ENCODE data around the gene OR9I1. TPM values are rescaled to one million over a fixed set of nuclear protein-coding genes. Genes with fewer than 3 reads are reported as not detected.

The OR9I1 gene
- total RNA-seq, 1 experiment from 2014 or later = not detected

DNA sequence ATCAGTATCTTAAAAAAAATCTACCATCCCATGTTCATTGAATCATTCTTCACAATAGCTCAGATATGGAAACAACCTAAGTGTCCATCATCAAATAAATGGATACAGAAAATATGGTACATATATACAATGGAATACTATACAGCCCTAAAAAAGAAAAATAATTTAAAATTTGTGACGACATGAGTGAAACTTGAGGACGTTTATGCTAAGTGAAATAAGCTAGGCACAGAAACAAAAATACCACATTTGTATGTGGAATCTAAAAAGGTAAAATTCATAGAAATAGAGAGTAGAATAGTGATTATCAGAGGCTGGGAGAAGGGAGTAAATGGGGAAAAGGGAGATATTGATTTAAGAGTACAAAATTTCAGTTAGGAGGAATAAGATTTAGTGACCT is 38.8 kb downstream of the OR9I1 start:
- H3K4me3 Mint-ChIP-seq (ENCODE audit: low read depth, unreplicated experiment) = no peak overlapping the region
- CTCF ChIA-PET = no interaction called here
- TF ChIP-seq, protein P1, sequence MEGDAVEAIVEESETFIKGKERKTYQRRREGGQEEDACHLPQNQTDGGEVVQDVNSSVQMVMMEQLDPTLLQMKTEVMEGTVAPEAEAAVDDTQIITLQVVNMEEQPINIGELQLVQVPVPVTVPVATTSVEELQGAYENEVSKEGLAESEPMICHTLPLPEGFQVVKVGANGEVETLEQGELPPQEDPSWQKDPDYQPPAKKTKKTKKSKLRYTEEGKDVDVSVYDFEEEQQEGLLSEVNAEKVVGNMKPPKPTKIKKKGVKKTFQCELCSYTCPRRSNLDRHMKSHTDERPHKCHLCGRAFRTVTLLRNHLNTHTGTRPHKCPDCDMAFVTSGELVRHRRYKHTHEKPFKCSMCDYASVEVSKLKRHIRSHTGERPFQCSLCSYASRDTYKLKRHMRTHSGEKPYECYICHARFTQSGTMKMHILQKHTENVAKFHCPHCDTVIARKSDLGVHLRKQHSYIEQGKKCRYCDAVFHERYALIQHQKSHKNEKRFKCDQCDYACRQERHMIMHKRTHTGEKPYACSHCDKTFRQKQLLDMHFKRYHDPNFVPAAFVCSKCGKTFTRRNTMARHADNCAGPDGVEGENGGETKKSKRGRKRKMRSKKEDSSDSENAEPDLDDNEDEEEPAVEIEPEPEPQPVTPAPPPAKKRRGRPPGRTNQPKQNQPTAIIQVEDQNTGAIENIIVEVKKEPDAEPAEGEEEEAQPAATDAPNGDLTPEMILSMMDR (IDR thresholded peaks at IDR 0.05; ENCODE audit: unreplicated experiment) = no peak
- no TSS peak for BruUV-seq (replicated peaks)
- no peaks in the 10 kb centered on the region for H3K36me3 Mint-ChIP-seq (ENCODE audit: insufficient read depth, unreplicated experiment)
- no peaks in the 10 kb centered on the region for H3K9me3 Mint-ChIP-seq (ENCODE audit: low read depth, unreplicated experiment)
- DNase-seq = no peak
- peaks cover 9% of the 10 kb centered on the region for H3K4me1 Mint-ChIP-seq (ENCODE audit: low read depth, unreplicated experiment)
- no peaks in the 10 kb centered on the region for H3K27me3 Mint-ChIP-seq (ENCODE audit: unreplicated experiment)
- intact Hi-C loops (cut with micrococcal nuclease; ENCODE audit: unreplicated experiment) = no loop called here
- H3K27ac Mint-ChIP-seq (ENCODE audit: unreplicated experiment) = no peak overlapping the region

DNA sequence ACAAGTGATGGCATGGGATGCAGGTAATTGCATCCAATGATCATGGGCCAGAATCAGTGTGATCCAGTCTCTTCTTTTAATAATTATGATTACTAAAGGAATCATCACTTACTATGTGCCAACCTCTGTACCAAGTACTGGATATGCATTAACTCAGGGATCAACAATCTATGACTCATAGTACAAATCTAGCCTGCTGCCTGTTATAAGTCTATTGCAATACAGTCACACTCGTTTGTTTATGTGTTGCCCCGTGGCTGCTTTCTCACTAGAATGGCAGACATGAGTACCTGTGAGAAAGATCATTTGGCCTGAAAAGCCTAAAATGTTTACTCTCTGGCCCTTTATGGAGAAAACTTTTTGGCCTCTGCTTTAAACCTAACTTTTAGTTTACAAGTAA is 49.5 kb downstream of the OR9I1 start:
- H3K9me3 Mint-ChIP-seq (ENCODE audit: low read depth, unreplicated experiment) = no peaks in the 10 kb centered on the region
- H3K4me3 Mint-ChIP-seq (ENCODE audit: low read depth, unreplicated experiment) = no peak overlapping the region
- TF ChIP-seq, protein P1 (IDR thresholded peaks at IDR 0.05; ENCODE audit: unreplicated experiment) = no peak
- intact Hi-C loops (cut with micrococcal nuclease; ENCODE audit: unreplicated experiment) = no loop called here
- H3K27me3 Mint-ChIP-seq (ENCODE audit: unreplicated experiment) = no peaks in the 10 kb centered on the region
- CTCF ChIA-PET = no interaction called here
- peak overlapping the region; percentile 60 for H3K27ac Mint-ChIP-seq (ENCODE audit: unreplicated experiment)
- H3K4me1 Mint-ChIP-seq (ENCODE audit: low read depth, unreplicated experiment) = no peaks in the 10 kb centered on the region
- H3K36me3 Mint-ChIP-seq (ENCODE audit: insufficient read depth, unreplicated experiment) = no peaks in the 10 kb centered on the region
- DNase-seq = peak; percentile 26
- BruUV-seq (replicated peaks) = no TSS peak

DNA sequence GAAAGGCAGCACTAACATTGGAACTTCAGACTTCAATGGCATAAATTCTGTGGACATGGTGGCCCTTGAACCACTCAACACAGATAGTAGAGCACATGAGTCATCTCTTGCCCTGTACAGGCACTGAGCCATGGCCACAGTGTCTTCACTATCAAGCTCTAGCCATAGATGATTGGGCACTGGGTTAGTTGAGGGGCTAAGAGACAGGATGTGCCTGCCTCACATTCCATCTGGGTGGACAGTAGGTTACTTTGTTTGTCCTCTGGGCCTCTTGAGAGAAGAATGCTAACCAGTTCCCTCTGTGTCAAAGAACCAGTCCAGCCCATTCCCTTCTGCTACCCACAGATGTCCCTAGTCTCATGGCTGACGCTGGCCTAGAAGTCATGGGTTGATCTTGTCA is 54.7 kb downstream of the OR9I1 start:
- Mint-ChIP-seq H3K27ac (ENCODE audit: unreplicated experiment) (no peak overlapping the region), H3K27me3 (ENCODE audit: unreplicated experiment) (no peaks in the 10 kb centered on the region), H3K36me3 (ENCODE audit: insufficient read depth, unreplicated experiment) (no peaks in the 10 kb centered on the region), H3K4me3 (ENCODE audit: low read depth, unreplicated experiment) (no peak overlapping the region), H3K4me1 (ENCODE audit: low read depth, unreplicated experiment) (no peaks in the 10 kb centered on the region), H3K9me3 (ENCODE audit: low read depth, unreplicated experiment) (no peaks in the 10 kb centered on the region)
- intact Hi-C loops (cut with micrococcal nuclease; ENCODE audit: unreplicated experiment) = no loop called here
- TF ChIP-seq, protein P1 (IDR thresholded peaks at IDR 0.05; ENCODE audit: unreplicated experiment) = no peak
- DNase-seq = no peak
- BruUV-seq (replicated peaks) = no TSS peak
- CTCF ChIA-PET = no interaction called here

DNA sequence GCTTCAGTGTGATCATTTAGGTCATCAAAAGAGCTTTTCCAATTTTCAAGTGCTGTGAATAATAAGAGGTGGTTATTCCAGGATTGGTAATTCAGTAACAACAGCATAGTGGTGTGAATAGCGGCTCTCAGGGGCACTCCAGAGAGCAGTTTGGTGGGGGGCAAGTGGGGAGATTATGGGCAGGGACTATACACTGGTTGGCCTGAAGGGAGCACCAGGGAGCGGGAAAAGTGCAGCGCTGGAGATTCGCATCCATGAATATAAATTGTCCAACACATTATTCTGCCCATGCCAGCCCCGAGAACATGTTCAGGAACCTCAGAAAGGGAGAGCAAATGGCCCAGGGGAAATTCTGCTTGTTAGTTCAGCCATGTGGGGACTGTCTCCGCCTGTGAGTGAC is 56.7 kb downstream of the OR9I1 start:
- intact Hi-C loops (cut with micrococcal nuclease; ENCODE audit: unreplicated experiment) = loop anchor here (10.0 kb wide), 1 partner anchor 446 kb away; no protein-coding TSS in a partner anchor
- Mint-ChIP-seq H3K4me1 (ENCODE audit: low read depth, unreplicated experiment) (peaks cover 10% of the 10 kb centered on the region), H3K4me3 (ENCODE audit: low read depth, unreplicated experiment) (no peak overlapping the region), H3K27ac (ENCODE audit: unreplicated experiment) (no peak overlapping the region), H3K9me3 (ENCODE audit: low read depth, unreplicated experiment) (no peaks in the 10 kb centered on the region), H3K27me3 (ENCODE audit: unreplicated experiment) (no peaks in the 10 kb centered on the region), H3K36me3 (ENCODE audit: insufficient read depth, unreplicated experiment) (no peaks in the 10 kb centered on the region)
- CTCF ChIA-PET = no interaction called here
- DNase-seq = no peak
- no TSS peak for BruUV-seq (replicated peaks)
- TF ChIP-seq, protein P1 (IDR thresholded peaks at IDR 0.05; ENCODE audit: unreplicated experiment) = no peak
